Adrenal gland (tissue), 12 donors: ENCODE data around the gene PLXNA4. TPM values are rescaled to one million over a fixed set of nuclear protein-coding genes. Genes with fewer than 3 reads are reported as not detected.

Experiments used
- DNase-seq, 7 donors: peaks; one replicate each; pipeline ENCODE4 v3.0.0-alpha.2; 2019 to 2020
- H3K27ac ChIP-seq, 5 donors: fragments of 200-600 bp; sonication (generic) in 4 of 5; 1 replicate in 3 of 5; 2 replicates in 2 of 5; pipeline versions ENCODE4 v1.5.1 to v1.8.0; 2016 to 2020; ENCODE audit warnings: mild to moderate bottlenecking in 1 of 5
- H3K27me3 ChIP-seq: fragments of 200-600 bp; 2 replicates; pipeline ENCODE4 v1.8.0; 2021
- H3K36me3 ChIP-seq, 2 donors: fragments of 200-600 bp; replicated peaks in 1 of 2; 1 replicate in 1 of 2; 2 replicates in 1 of 2; pipeline versions ENCODE4 v1.5.1 to v1.8.0; 2018 to 2022
- H3K4me1 ChIP-seq, 2 donors: fragments of 200-600 bp; replicated peaks in 1 of 2; 1 replicate in 1 of 2; 2 replicates in 1 of 2; pipeline versions ENCODE4 v1.5.1 to v1.8.0; 2018 to 2021
- H3K4me3 ChIP-seq, 4 donors: fragments of 200-600 bp; sonication (generic) in 3 of 4; one replicate each; pipeline ENCODE4 v1.5.1; 2016 to 2018
- H3K9me3 ChIP-seq, 3 donors: fragments of 200-600 bp; sonication (generic) in 1 of 3; replicated peaks in 1 of 3; 1 replicate in 2 of 3; 2 replicates in 1 of 3; pipeline versions ENCODE4 v1.5.1 to v1.8.0; 2016 to 2021
- POLR2A ChIP-seq, 2 donors: fragments of 450-650 bp; IDR thresholded peaks; one replicate each; pipeline ENCODE4 v1.6.1; 2017; ENCODE audit warnings: antibody characterized with exemption in 2 of 2, mild to moderate bottlenecking in 2 of 2, moderate library complexity in 1 of 2
- WGBS, 4 donors: extraction: QIAGEN DNeasy Blood & Tissue Kit in 2 of 4; methylation state at CpG; one replicate each; pipeline versions ENCODE4 v1.1.5 to v1.1.7; 2013 to 2017; 5-methylcytosine and 5-hydroxymethylcytosine counted together
- intact Hi-C, 2 donors: fragments of 100-400 bp; cut with DNase I; formaldehyde crosslinking; loops; one replicate each; pipeline versions ENCODE4 v1.14.1 to v1.15.0; 2022 to 2023
- polyA plus RNA-seq, 3 donors: library from polyadenylated mRNA; stranded (reverse); fragments of 200-250 nt in 2 of 3; fragments of 350-450 nt in 1 of 3; fragmentation: Illumina TruSeq in 1 of 3; extraction: RNeasy Lipid Tissue Mini Kit (QIAGEN cat#74804) in 1 of 3; gene quantifications; one replicate each; pipeline ENCODE4 v1.2.3, GENCODE V29; 2013 to 2014
- total RNA-seq, 9 donors: library from RNA; depleted of rRNA in 4 of 9; stranded (reverse); fragments of >200 nt in 4 of 9; fragments of 120-200 nt in 1 of 9; fragmentation: NEBNext Ultra II Directional in 1 of 9; extraction: Animal tissue kit (Norgen Biotek cat#: 25700) in 1 of 9; gene quantifications; one replicate each; pipeline versions ENCODE4 v1.1.0 to v1.2.4, GENCODE V29; 2013 to 2023
- TF ChIP-seq, protein P1 (sequence below), 6 experiments: fragments of 450-650 bp in 4 of 6; fragments of 200-600 bp in 2 of 6; sonication (generic) in 1 of 6; IDR thresholded peaks; 1 replicate in 5 of 6; 2 replicates in 1 of 6; pipeline versions ENCODE4 v1.5.1 to v1.8.0; 2016 to 2021; ENCODE audit warnings: antibody characterized with exemption in 6 of 6, mild to moderate bottlenecking in 2 of 6, moderate library complexity in 1 of 6
- donor health status: healthy with polysubstance abuse.
- donor health status: Bipolar disorder and iron deficiency.
- donor health status: DM: yes; HTN: yes; CAD: no.
- donor health status: DM: no; HTN: no; CAD: no.
- donor health status: DM: no; HTN: no; CAD: no.
- donor health status: DM: yes; HTN: yes; CAD: no.

The PLXNA4 gene
- total and polyA plus RNA-seq, 12 donors, result 0.99 to 10.7 (median 3.6) TPM

DNA sequence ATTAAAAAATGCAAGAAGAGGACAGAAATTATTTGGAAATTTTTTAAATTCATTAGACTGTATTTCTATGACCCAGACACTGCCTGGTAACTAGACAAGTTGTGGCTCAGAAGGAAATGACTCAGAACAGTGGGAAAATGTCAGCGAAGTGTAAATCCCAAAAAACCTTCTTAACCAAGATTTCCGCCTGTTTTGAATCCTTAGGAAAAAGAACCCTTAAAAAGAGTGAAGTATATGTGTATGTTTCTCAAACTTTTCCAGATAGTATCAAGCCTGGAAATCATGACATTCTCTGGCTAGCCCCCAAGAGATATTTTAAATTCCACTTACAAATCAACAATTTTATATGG, 42.7 kb upstream of the PLXNA4 start:
- H3K9me3 ChIP-seq, result no peaks in the 10 kb centered on the region
- H3K4me1 ChIP-seq, result peaks cover 0 to 4% of the 10 kb centered on the region in 2 donors
- 77 to 91% (median 84%) methylated on average over 2 of the region's 2 CpGs for WGBS, 4 donors
- no peaks in the 10 kb centered on the region for H3K27me3 ChIP-seq
- H3K27ac ChIP-seq, result no peak overlapping the region
- H3K4me3 ChIP-seq, result no peak overlapping the region
- no peak for DNase-seq
- intact Hi-C loops, result no loop called here
- TF ChIP-seq POLR2A (IDR thresholded peaks at IDR 0.05), result no peak
- TF ChIP-seq, protein P1, sequence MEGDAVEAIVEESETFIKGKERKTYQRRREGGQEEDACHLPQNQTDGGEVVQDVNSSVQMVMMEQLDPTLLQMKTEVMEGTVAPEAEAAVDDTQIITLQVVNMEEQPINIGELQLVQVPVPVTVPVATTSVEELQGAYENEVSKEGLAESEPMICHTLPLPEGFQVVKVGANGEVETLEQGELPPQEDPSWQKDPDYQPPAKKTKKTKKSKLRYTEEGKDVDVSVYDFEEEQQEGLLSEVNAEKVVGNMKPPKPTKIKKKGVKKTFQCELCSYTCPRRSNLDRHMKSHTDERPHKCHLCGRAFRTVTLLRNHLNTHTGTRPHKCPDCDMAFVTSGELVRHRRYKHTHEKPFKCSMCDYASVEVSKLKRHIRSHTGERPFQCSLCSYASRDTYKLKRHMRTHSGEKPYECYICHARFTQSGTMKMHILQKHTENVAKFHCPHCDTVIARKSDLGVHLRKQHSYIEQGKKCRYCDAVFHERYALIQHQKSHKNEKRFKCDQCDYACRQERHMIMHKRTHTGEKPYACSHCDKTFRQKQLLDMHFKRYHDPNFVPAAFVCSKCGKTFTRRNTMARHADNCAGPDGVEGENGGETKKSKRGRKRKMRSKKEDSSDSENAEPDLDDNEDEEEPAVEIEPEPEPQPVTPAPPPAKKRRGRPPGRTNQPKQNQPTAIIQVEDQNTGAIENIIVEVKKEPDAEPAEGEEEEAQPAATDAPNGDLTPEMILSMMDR (IDR thresholded peaks at IDR 0.05), result no peak
- no peaks in the 10 kb centered on the region for H3K36me3 ChIP-seq

DNA sequence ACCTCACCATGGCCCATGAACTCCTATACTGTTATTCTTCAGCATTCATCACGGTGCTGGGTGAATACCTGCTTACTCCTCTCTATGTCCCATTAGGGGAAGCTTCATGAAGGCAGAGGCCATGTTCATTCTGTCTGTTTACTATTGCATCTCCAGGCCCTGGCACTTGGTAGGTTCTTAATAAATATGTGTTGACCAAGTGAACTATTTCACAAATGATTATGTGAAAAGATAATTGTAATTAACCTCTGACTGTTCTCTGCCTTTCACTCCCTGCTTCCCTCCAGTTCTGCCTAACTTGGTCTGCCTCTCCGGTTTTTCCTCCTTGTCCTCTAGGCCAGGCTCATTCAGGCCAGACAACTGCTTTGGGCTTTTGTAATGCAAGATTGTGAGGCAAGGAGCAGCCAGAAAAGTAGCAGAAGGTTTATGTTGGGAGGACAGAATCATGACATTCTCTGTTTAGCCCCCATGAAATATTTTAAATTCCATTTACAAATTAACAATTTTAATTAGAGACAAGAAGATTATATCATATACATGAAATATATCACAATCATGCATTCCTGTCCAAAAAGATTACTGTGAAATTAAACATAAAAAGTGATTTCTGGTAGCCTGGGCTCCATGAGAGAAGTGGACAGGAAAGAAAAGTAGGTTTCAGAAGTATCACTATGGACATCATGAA, 42.1 kb upstream of the PLXNA4 start:
- no peak overlapping the region for H3K4me3 ChIP-seq
- DNase-seq, result no peak
- TF ChIP-seq, protein P1 (IDR thresholded peaks at IDR 0.05), result no peak
- no peak for TF ChIP-seq POLR2A (IDR thresholded peaks at IDR 0.05)

DNA sequence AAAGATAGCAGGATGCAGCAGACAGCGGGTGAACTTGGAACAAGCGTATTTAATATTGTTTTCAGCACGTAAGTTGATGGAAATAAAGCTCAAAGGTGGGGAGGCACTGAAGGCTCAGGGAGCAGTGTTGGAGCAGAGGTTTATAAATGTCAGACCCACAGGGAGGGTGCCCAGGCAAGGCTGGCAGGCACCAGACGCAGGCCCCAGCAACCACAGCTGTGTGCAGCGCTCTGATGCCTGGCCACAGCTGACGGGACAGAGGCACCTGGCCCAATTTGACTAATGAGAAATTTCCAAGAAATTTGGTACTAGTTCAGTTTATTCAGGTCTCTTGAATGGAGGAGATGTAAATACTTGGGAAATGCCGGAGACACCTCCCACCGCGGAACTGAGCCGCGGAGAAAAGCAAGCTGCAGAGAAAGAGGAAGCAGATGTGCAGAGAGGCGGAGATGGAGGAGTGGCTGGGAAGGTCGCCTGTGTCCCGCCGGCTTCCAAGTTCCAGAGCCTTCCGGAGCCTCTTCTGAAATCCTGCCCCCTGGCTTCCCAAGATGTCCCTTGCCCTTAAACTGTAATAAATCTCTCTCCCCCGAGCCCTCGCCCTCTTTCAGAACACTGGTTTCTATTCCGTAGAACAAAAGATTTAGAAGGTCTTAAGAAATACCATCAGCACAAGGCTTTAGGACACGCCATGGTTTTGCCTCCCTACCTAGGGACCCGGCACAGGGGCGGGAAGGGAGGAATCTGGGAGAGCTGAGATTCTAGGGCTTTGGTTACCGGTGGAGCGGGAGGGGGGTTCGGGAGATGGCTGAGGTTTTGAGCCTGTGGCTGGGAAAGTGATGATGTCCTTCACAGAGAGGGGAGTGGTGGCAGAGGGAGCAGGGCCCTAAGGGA, 38.4 kb upstream of the PLXNA4 start:
- Histone ChIP-seq H3K4me3 (peak overlapping the region in 1 of 4 donors; percentile 46), H3K27me3 (no peaks in the 10 kb centered on the region), H3K4me1 (peaks cover 0 to 4% of the 10 kb centered on the region in 2 donors), H3K27ac (no peak overlapping the region), H3K9me3 (no peaks in the 10 kb centered on the region), H3K36me3 (no peaks in the 10 kb centered on the region)
- peak; percentile 16 to 58 (median 20) for DNase-seq
- intact Hi-C loops, result no loop called here
- 18 to 24% (median 20%) methylated on average over 24 to 25 of the region's 25 CpGs for WGBS, 4 donors
- TF ChIP-seq, protein P1 (IDR thresholded peaks at IDR 0.05), result no peak
- TF ChIP-seq POLR2A (IDR thresholded peaks at IDR 0.05), result no peak

More for the DNA sequence above, 42.1 kb upstream of the PLXNA4 start:
- Histone ChIP-seq H3K36me3 (no peaks in the 10 kb centered on the region), H3K9me3 (no peaks in the 10 kb centered on the region), H3K27me3 (no peaks in the 10 kb centered on the region), H3K4me1 (peaks cover 0 to 4% of the 10 kb centered on the region in 2 donors), H3K27ac (no peak overlapping the region)
- intact Hi-C loops, result no loop called here
- 77 to 86% (median 82%) methylated on average over 2 of the region's 2 CpGs for WGBS, 4 donors

DNA sequence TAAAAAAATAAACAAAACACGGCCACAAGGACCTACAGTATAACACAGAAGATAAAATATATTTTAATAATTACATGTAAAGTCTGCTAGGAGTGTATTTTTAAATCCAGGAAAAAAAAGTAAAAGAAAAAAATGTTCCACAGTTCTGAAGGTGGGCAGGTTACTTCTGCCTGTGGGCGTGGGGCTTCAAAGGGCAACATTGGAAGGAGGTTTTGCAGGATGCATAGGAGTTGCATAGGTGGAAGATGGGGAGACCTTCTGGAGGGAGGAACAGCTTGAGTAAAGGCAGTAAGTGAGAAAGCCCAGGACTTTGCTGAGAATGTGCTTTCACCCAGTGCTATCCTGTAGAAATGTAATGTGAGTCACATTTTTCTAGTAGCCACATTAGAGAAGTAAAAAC, 37.5 kb upstream of the PLXNA4 start:
- no peak overlapping the region for H3K27ac ChIP-seq
- peaks cover 0 to 4% of the 10 kb centered on the region in 2 donors for H3K4me1 ChIP-seq
- H3K9me3 ChIP-seq, result no peaks in the 10 kb centered on the region
- H3K27me3 ChIP-seq, result no peaks in the 10 kb centered on the region
- TF ChIP-seq, protein P1 (IDR thresholded peaks at IDR 0.05), result no peak
- TF ChIP-seq POLR2A (IDR thresholded peaks at IDR 0.05), result no peak
- no peak overlapping the region for H3K4me3 ChIP-seq
- no peaks in the 10 kb centered on the region for H3K36me3 ChIP-seq
- intact Hi-C loops, result no loop called here
- DNase-seq, result no peak
- WGBS, 4 donors, result 83 to 97% (median 94%) methylated on average over 2 of the region's 2 CpGs
